HPDE6-E6E7 (cell line): ENCODE results near the gene FBLIM1.
A peak's percentile ranks its signal among the peaks of the same experiment; 100 is the strongest.

Experiments
- DNase-seq: peaks from one replicate; pipeline ENCODE4 v3.0.0; 2011; ENCODE audit warnings: missing footprints; ENCODE audit errors: extremely low spot score

Gene FBLIM1

DNA sequence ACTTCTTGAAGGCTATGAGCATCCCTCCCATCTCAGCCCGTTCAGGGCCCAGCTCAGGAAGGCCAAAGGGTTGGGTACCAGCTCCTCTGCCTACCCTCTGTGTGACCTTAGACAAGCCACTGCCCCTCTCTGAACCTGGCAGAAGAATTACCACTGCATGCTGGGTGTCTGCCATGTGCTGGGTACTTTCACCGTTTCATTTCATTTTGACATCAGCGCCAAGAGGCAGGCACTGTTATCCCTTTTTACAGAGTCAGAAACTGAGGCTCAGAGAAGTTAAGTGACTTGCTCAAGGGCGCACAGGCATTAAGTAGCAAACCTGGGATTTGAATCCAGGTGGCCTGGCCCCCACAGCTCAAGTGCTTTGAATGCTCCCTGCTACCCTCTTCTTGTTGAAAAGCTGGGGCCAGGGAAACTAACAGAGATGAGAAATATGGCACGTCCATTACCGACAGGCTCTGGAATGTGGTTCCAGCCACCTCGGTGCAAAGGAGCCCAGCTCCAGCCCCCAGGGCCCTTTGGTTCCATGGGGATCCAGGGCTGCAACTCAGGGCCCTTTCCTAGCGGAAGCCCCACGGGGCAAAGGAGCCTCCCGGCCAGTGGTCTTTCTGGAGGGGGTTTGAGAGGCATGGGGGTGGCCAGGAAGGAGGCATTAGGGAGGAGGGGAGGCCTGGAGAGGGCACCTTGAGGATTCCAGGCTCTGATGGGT lies 9.8 kb upstream of the FBLIM1 start:
- no peak for DNase-seq

- DNase-seq, result no peak
These were observed 8.9 kb upstream of the FBLIM1 start for GRCh38 chr1:15749399-15750291.

GRCh38 chr1:15750924-15751323 lies 7.7 kb upstream of the FBLIM1 start:
- no peak for DNase-seq

GRCh38 chr1:15751717-15752116 lies 6.9 kb upstream of the FBLIM1 start:
- no peak for DNase-seq

DNA sequence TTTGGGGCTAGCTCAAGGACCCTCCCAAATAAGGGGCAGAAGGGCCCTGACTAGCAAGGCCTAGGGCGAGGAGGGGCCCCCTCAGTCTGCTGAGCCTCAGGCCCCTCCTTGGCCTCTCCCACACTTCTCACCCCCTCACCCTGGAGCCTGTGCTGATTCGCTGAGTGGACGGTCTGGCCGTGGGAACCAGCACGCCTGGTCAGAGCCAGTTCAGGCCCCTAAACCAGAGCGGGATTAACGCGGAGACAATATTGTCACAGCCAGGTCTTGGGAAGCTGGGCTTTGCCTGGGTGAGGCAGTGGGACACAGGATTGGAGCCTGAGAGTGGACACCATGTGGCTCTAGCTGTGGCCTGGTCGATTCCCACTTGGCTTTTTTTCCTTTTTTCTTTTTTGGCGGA lies 4.8 kb upstream of the FBLIM1 start:
- no peak for DNase-seq

GRCh38 chr1:15755021-15755645 lies 3.5 kb upstream of the FBLIM1 start:
- no peak for DNase-seq

DNA sequence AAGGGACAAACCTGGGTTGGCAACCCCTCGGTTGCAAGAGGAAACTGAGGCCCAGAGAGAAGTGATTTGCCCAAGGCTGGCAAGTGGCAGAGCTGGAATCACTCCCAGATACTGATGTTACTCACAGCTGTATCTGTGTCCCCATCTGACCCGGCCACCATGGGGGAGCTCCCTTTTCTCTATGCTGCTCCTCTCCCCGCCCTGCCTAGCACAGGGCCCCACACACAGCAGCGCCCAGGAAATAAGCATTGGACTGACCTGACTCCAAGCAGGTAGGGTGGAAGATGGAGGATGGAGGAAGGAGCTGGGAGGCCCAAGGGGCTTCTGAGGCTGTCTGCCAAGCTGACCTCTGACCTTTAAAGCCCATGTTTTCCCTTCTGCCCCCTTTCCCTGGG lies 3.0 kb upstream of the FBLIM1 start:
- no peak for DNase-seq

GRCh38 chr1:15756143-15757015 lies 2.2 kb upstream of the FBLIM1 start:
- no peak for DNase-seq

DNA sequence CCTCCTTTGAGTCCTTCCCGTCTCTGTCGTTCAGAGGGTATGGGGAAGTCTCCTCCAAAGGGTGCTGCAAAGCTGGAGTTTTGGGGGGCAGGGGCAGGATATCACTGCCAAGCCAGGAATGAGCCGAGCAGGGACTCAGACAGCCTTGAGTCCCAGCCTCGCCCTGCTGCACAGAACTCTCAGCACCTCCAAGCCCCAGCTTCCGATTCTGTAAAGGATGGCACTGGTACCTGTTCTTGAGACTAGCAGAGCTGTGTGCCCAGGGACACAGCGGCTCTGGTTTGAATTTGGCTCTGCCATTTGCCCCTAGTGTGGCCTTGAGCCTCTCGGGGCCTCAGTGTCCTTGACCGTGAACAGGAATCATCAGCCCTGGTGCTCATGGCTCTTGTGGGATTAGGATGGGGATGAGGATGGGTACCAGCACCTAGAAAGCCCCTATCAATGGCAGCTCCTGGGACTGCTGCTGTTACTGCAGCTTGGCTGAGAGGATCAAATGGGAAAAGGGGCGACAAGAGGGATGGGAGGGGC lies 1.5 kb upstream of the FBLIM1 start:
- DNase-seq, result no peak

- no peak for DNase-seq
These were observed 836 bp upstream of the FBLIM1 start for GRCh38 chr1:15757575-15758342.

DNA sequence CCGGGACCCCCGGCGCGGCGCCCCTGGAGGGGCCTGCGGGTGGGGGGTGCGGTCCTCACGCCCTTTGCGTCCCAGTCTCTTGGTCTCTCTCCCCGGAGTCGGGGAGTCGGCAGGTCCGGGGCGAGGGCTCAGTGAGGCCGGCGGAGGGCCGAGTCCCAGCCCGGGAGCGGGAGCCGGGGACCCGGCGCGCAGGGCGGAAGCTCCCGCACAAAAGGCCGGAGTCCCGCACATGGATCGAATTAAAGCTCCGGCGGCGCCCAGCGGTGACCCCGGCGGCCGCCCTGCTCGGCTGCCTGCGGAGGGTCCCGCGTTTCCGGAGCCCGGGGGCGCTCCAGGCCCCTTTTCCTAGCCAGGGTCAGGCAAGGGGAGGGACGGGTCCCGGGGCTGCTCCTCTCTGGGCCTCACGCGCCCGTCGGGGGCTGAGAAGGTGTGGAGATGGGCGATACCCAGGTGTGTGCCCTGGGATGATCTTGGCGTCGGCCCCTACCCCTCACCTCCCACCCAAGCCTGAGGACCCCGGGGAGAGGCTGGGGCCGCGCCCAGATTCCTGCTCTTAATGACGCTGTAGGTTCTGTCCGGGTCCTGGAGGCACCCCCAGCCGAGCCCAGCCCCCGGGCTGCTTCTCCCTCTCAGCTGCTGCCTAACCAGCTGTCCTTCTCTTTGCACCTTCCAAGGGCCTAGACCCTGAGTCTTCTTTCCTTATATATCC lies 512 bp downstream of the FBLIM1 start:
- DNase-seq, result no peak

GRCh38 chr1:15760520-15761211 lies 2.1 kb downstream of the FBLIM1 start:
- no peak for DNase-seq

- no peak for DNase-seq
These were observed 3.0 kb downstream of the FBLIM1 start for GRCh38 chr1:15761366-15762128.

DNA sequence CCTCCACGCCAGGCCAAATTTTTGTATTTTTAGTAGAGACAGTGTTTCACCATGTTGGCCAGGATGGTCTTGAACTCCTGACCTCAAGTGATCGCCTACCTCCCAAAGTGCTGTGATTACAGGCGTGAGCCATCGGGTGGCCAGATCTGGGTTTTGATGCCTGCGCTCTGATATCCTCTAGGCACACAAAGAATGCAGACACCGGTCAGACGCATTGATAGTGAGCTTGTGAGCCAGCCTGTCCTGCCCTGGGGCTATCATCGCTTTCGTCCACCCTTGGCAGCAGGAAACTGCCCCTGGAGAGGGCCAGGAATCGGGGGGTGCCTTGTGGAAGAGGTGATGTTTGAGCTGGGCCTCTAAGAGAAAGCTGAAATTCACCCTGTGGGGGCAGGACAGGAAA lies 4.0 kb downstream of the FBLIM1 start:
- DNase-seq, result no peak

DNA sequence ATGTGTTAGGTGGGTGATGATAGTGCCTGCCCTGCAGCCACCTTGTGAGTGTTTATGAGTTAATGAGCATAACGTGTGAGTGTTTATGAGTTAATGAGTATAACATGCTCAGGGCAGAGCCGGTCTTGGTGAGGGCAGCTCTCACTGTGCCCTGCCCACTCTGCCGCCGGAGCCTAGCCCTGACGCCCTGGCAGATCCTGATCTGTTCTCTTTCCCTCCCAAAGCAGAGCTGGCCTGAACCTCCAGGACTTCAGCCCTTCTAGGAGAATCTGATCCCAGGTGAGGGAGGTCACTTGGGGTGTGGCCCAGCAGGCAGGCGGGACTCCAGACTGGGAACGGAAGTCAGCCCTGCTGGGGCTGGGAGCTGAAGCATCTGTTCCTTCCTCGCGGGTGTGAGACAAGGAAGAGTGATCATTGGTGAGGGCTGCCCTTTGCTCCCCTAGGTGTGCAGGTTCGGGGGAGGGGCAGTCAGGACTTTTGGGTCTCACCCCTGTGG lies 5.7 kb downstream of the FBLIM1 start:
- DNase-seq, result no peak

DNA sequence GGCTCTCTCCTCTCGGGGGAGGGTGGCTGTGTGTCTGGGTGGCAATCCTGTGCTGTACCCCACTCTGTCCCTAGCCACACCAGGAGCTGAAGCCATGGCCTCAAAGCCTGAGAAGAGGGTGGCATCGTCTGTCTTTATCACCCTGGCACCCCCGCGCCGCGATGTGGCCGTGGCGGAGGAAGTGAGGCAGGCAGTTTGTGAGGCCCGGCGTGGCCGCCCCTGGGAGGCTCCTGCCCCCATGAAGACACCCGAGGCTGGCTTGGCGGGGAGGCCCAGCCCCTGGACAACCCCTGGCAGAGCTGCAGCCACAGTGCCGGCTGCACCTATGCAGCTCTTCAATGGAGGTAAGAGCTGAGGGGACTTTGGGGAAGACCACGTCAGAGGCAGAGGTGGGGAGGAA lies 6.3 kb downstream of the FBLIM1 start:
- no peak for DNase-seq

GRCh38 chr1:15765495-15766194 lies 7.0 kb downstream of the FBLIM1 start:
- DNase-seq, result peak; percentile 99

DNA sequence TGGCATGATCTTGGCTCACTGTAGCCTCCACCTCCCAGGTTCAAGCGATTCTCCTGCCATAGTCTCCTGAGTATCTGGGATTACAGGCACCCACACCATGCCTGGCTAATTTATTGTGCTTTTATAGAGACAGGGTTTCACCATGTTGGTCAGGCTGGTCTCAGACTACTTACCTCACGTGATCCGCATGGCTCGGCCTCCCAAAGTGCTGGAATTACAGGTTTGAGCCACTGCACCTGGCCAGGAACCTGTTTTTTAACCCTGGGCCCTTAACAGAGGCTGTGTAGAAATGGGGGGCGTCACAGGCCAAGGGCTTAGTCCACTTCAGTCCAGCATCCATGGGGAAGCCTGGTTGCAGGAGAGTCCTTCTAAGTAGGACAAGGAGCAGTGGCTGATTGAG lies 9.3 kb downstream of the FBLIM1 start:
- DNase-seq, result no peak
